ENCODE data around the gene OR5B17.
"Not testable (repeated sequence)": the region's sequence is repeated elsewhere in the genome, so short reads cannot be mapped to it uniquely, and the experiment has no call there.

The OR5B17 gene

GRCh38 chr11:58358969-58359368, at the start of gene OR5B17:
Gene OR5B17 (minus strand): TSS chr11:58359069. CDS start chr11:58359069, 0 bp downstream.
- H3K4me3 ChIP-seq (ENCODE audit: low read depth, low read length), result no peak within 1 kb of the TSS
- TF ChIP-seq CTCF (IDR thresholded peaks at IDR 0.05; ENCODE audit: borderline replicate concordance, insufficient read depth, low read depth, low read length), result no peak

- no peak for TF ChIP-seq CTCF (IDR thresholded peaks at IDR 0.05; ENCODE audit: borderline replicate concordance, insufficient read depth, low read depth, low read length)
- H3K4me3 ChIP-seq (ENCODE audit: low read depth, low read length), result no peak within 1 kb of the TSS
Observed at GRCh38 chr11:58406774-58407173, 47.9 kb upstream of the OR5B17 start, which contains the start of gene OR5B3. Gene OR5B3 (minus strand): TSS chr11:58406874. CDS start chr11:58403409, 3,465 bp downstream.

- not testable (repeated sequence) for H3K4me3 ChIP-seq (ENCODE audit: low read depth, low read length)
Observed at GRCh38 chr11:58399622-58400021, 40.8 kb upstream of the OR5B17 start.

GRCh38 chr11:58395581-58395980, 36.7 kb upstream of the OR5B17 start:
- TF ChIP-seq CTCF (IDR thresholded peaks at IDR 0.05; ENCODE audit: borderline replicate concordance, insufficient read depth, low read depth, low read length), result no peak
- H3K4me3 ChIP-seq (ENCODE audit: low read depth, low read length), result no peak overlapping the region

GRCh38 chr11:58394195-58394594, 35.3 kb upstream of the OR5B17 start:
- H3K4me3 ChIP-seq (ENCODE audit: low read depth, low read length), result no peak overlapping the region
- no peak for TF ChIP-seq CTCF (IDR thresholded peaks at IDR 0.05; ENCODE audit: borderline replicate concordance, insufficient read depth, low read depth, low read length)

GRCh38 chr11:58392746-58393145, 33.9 kb upstream of the OR5B17 start:
- no peak for TF ChIP-seq CTCF (IDR thresholded peaks at IDR 0.05; ENCODE audit: borderline replicate concordance, insufficient read depth, low read depth, low read length)
- H3K4me3 ChIP-seq (ENCODE audit: low read depth, low read length), result no peak overlapping the region

- no peak for TF ChIP-seq CTCF (IDR thresholded peaks at IDR 0.05; ENCODE audit: borderline replicate concordance, insufficient read depth, low read depth, low read length)
- no peak overlapping the region for H3K4me3 ChIP-seq (ENCODE audit: low read depth, low read length)
Observed at GRCh38 chr11:58391879-58392278, 33.0 kb upstream of the OR5B17 start.

- TF ChIP-seq CTCF (IDR thresholded peaks at IDR 0.05; ENCODE audit: borderline replicate concordance, insufficient read depth, low read depth, low read length), result no peak
- H3K4me3 ChIP-seq (ENCODE audit: low read depth, low read length), result no peak overlapping the region
Observed at GRCh38 chr11:58390551-58391063, 31.7 kb upstream of the OR5B17 start.

Data from GM12875 (cell line).